Natural killer cell treated with Interleukin-12 subunit alpha and Interleukin-12 subunit beta and Interleukin-15 and Interleukin-18, amount 100 ng/mL, for 72 hours (primary cell): ENCODE data around the gene CNBD2. TPM values are rescaled to one million over a fixed set of nuclear protein-coding genes. Genes with fewer than 3 reads are reported as not detected.
"Not testable (repeated sequence)": the region's sequence is repeated elsewhere in the genome, so short reads cannot be mapped to it uniquely, and the experiment has no call there.

Source experiments
- ATAC-seq, 2 donors: fragments of 150-1000 bp; cut with Tn5 transposase in 1 of 2; sonication (Bioruptor Pico), chemical (Tn5 transposase) in 1 of 2; 2 replicates each; pipeline ENCODE4 v1.10.0; 2021
- DNase-seq: peaks from one replicate; pipeline ENCODE4 v3.0.0; 2022; ENCODE audit warnings: low spot score
- H3K27ac Mint-ChIP-seq, 2 donors: 1 replicate in 1 of 2; 2 replicates in 1 of 2; pipeline ENCODE4 v1.8.0; 2022; ENCODE audit warnings: mixed read lengths in 2 of 2, mild to moderate bottlenecking in 1 of 2, moderate library complexity in 1 of 2
- H3K27me3 Mint-ChIP-seq, 2 donors: 1 replicate in 1 of 2; 2 replicates in 1 of 2; pipeline ENCODE4 v1.8.0; 2022; ENCODE audit warnings: mixed read lengths in 2 of 2
- H3K36me3 Mint-ChIP-seq: one replicate; pipeline ENCODE4 v1.8.0; 2022; ENCODE audit warnings: mixed read lengths
- H3K4me1 Mint-ChIP-seq, 2 donors: 1 replicate in 1 of 2; 2 replicates in 1 of 2; pipeline ENCODE4 v1.8.0; 2022; ENCODE audit warnings: low read depth in 2 of 2, mixed read lengths in 2 of 2, mild to moderate bottlenecking in 1 of 2
- H3K4me3 Mint-ChIP-seq: one replicate; pipeline ENCODE4 v1.8.0; 2022; ENCODE audit warnings: mixed read lengths
- H3K9me3 Mint-ChIP-seq: 2 replicates; pipeline ENCODE4 v1.8.0; 2022; ENCODE audit warnings: mixed read lengths
- total RNA-seq, 2 donors: library from RNA; stranded (reverse); gene quantifications; one replicate each; pipeline ENCODE4 v1.2.3, GENCODE V29; 2022

Gene CNBD2
- total RNA-seq, 2 donors from 2014 or later: 4.8 to 6.8 TPM

GRCh38 chr20:36017048-36017951 is 48.9 kb downstream of the CNBD2 start:
- no peaks in the 10 kb centered on the region for H3K9me3 Mint-ChIP-seq
- H3K4me1 Mint-ChIP-seq: no peaks in the 10 kb centered on the region
- no peak overlapping the region for H3K27ac Mint-ChIP-seq
- peaks cover 0 to 3% of the 10 kb centered on the region in 2 donors for H3K27me3 Mint-ChIP-seq
- ATAC-seq: peak in 1 of 2 donors; percentile 40
- DNase-seq: no peak
- no peaks in the 10 kb centered on the region for H3K36me3 Mint-ChIP-seq
- no peak overlapping the region for H3K4me3 Mint-ChIP-seq

GRCh38 chr20:36018208-36018988 is 50.0 kb downstream of the CNBD2 start:
- no peak for DNase-seq
- Mint-ChIP-seq H3K27me3 (peaks cover 0 to 3% of the 10 kb centered on the region in 2 donors), H3K9me3 (no peaks in the 10 kb centered on the region), H3K36me3 (no peaks in the 10 kb centered on the region), H3K4me3 (no peak overlapping the region), H3K27ac (no peak overlapping the region), H3K4me1 (no peaks in the 10 kb centered on the region)
- no peak for ATAC-seq

- not testable (repeated sequence) for H3K27ac Mint-ChIP-seq, DNase-seq, H3K9me3 Mint-ChIP-seq, H3K4me1 Mint-ChIP-seq, ATAC-seq, H3K4me3 Mint-ChIP-seq, H3K36me3 Mint-ChIP-seq
- H3K27me3 Mint-ChIP-seq: peaks cover 12 to 17% of the 10 kb centered on the region in 2 donors
These were observed 57.7 kb downstream of the CNBD2 start for GRCh38 chr20:36026131-36026530.

- H3K36me3 Mint-ChIP-seq: no peaks in the 10 kb centered on the region
- H3K4me1 Mint-ChIP-seq: no peaks in the 10 kb centered on the region
- ATAC-seq: no peak
- H3K9me3 Mint-ChIP-seq: no peaks in the 10 kb centered on the region
- no peak overlapping the region for H3K27ac Mint-ChIP-seq
- H3K4me3 Mint-ChIP-seq: no peak overlapping the region
- DNase-seq: no peak
- H3K27me3 Mint-ChIP-seq: peaks cover 10 to 17% of the 10 kb centered on the region in 2 donors
These were observed 59.9 kb downstream of the CNBD2 start for GRCh38 chr20:36028106-36028808.

- Mint-ChIP-seq H3K4me3 (no peak overlapping the region), H3K4me1 (no peaks in the 10 kb centered on the region), H3K9me3 (no peaks in the 10 kb centered on the region), H3K36me3 (no peaks in the 10 kb centered on the region), H3K27ac (no peak overlapping the region), H3K27me3 (peaks cover 10 to 17% of the 10 kb centered on the region in 2 donors)
- no peak for ATAC-seq
- DNase-seq: no peak
These were observed 61.8 kb downstream of the CNBD2 start for GRCh38 chr20:36030149-36030548.

GRCh38 chr20:36031806-36032205 is 63.4 kb downstream of the CNBD2 start:
- Mint-ChIP-seq H3K27ac (no peak overlapping the region), H3K27me3 (peaks cover 4 to 11% of the 10 kb centered on the region in 2 donors), H3K36me3 (no peaks in the 10 kb centered on the region), H3K4me1 (no peaks in the 10 kb centered on the region), H3K4me3 (no peak overlapping the region), H3K9me3 (no peaks in the 10 kb centered on the region)
- DNase-seq (no peak), ATAC-seq (no peak)

GRCh38 chr20:36034875-36035274 is 66.5 kb downstream of the CNBD2 start:
- Mint-ChIP-seq H3K4me1 (no peaks in the 10 kb centered on the region), H3K36me3 (no peaks in the 10 kb centered on the region), H3K27me3 (peaks cover 0 to 3% of the 10 kb centered on the region in 2 donors), H3K27ac (no peak overlapping the region), H3K4me3 (no peak overlapping the region), H3K9me3 (no peaks in the 10 kb centered on the region)
- ATAC-seq (no peak), DNase-seq (no peak)

GRCh38 chr20:36035745-36036144 is 67.4 kb downstream of the CNBD2 start:
- H3K9me3 Mint-ChIP-seq: no peaks in the 10 kb centered on the region
- DNase-seq: no peak

GRCh38 chr20:36036688-36037087 is 68.3 kb downstream of the CNBD2 start:
- no peaks in the 10 kb centered on the region for H3K9me3 Mint-ChIP-seq
- no peaks in the 10 kb centered on the region for H3K36me3 Mint-ChIP-seq
- no peaks in the 10 kb centered on the region for H3K27me3 Mint-ChIP-seq
- no peak for ATAC-seq
- no peak overlapping the region for H3K27ac Mint-ChIP-seq
- DNase-seq: no peak
- H3K4me1 Mint-ChIP-seq: no peaks in the 10 kb centered on the region
- no peak overlapping the region for H3K4me3 Mint-ChIP-seq

More at GRCh38 chr20:36035745-36036144, 67.4 kb downstream of the CNBD2 start:
- Mint-ChIP-seq H3K27me3 (no peaks in the 10 kb centered on the region), H3K4me3 (no peak overlapping the region), H3K4me1 (no peaks in the 10 kb centered on the region), H3K36me3 (no peaks in the 10 kb centered on the region), H3K27ac (no peak overlapping the region)
- no peak for ATAC-seq

- no peak for ATAC-seq
- Mint-ChIP-seq H3K27ac (no peak overlapping the region), H3K4me3 (no peak overlapping the region), H3K4me1 (peaks cover 0 to 6% of the 10 kb centered on the region in 2 donors), H3K27me3 (no peaks in the 10 kb centered on the region), H3K9me3 (no peaks in the 10 kb centered on the region), H3K36me3 (no peaks in the 10 kb centered on the region)
- DNase-seq: no peak
These were observed 72.2 kb downstream of the CNBD2 start for GRCh38 chr20:36040571-36040970.

GRCh38 chr20:36043441-36043840 is 75.1 kb downstream of the CNBD2 start:
- no peaks in the 10 kb centered on the region for H3K9me3 Mint-ChIP-seq
- peaks cover 15 to 20% of the 10 kb centered on the region in 2 donors for H3K4me1 Mint-ChIP-seq
- ATAC-seq: no peak
- DNase-seq: no peak
- no peak overlapping the region for H3K27ac Mint-ChIP-seq
- H3K4me3 Mint-ChIP-seq: no peak overlapping the region
- peaks cover 6% of the 10 kb centered on the region for H3K36me3 Mint-ChIP-seq
- no peaks in the 10 kb centered on the region for H3K27me3 Mint-ChIP-seq

GRCh38 chr20:36043892-36044515 is 75.6 kb downstream of the CNBD2 start:
- H3K9me3 Mint-ChIP-seq: no peaks in the 10 kb centered on the region
- H3K27ac Mint-ChIP-seq: no peak overlapping the region
- H3K27me3 Mint-ChIP-seq: no peaks in the 10 kb centered on the region
- peaks cover 12% of the 10 kb centered on the region for H3K36me3 Mint-ChIP-seq
- no peak overlapping the region for H3K4me3 Mint-ChIP-seq
- ATAC-seq (no peak), DNase-seq (no peak)
- H3K4me1 Mint-ChIP-seq: peaks cover 21 to 26% of the 10 kb centered on the region in 2 donors

GRCh38 chr20:36045373-36045714 is 77.0 kb downstream of the CNBD2 start:
- H3K4me3 Mint-ChIP-seq: no peak overlapping the region
- H3K9me3 Mint-ChIP-seq: no peaks in the 10 kb centered on the region
- DNase-seq (no peak), ATAC-seq (no peak)
- peaks cover 22% of the 10 kb centered on the region for H3K36me3 Mint-ChIP-seq
- H3K4me1 Mint-ChIP-seq: peaks cover 28 to 32% of the 10 kb centered on the region in 2 donors
- no peaks in the 10 kb centered on the region for H3K27me3 Mint-ChIP-seq
- no peak overlapping the region for H3K27ac Mint-ChIP-seq
